NK-92 (cell line): ENCODE measurements around the gene ANKRD36.
"Not testable (repeated sequence)": the region's sequence is repeated elsewhere in the genome, so short reads cannot be mapped to it uniquely, and the experiment has no call there.

Source experiments
- DNase-seq: peaks from one replicate; lab custom pipeline; 2025; ENCODE audit not compliant: unreplicated experiment; lab: John Stamatoyannopoulos, UW

ANKRD36 gene

GRCh38 chr2:97276232-97276798 lies 163.4 kb downstream of the ANKRD36 start:
- not testable (repeated sequence) for DNase-seq

- not testable (repeated sequence) for DNase-seq
Measured at GRCh38 chr2:97285187-97285586, 172.2 kb downstream of the ANKRD36 start.

- not testable (repeated sequence) for DNase-seq
Measured at GRCh38 chr2:97293687-97294086, 180.7 kb downstream of the ANKRD36 start.
